NCI-H2227 (cell line): Measurements from ENCODE around the gene AGAP1.
"Not testable (repeated sequence)": the region's sequence is repeated elsewhere in the genome, so short reads cannot be mapped to it uniquely, and the experiment has no call there.

Source experiments
- DNase-seq: peaks from one replicate; lab custom pipeline; 2025; ENCODE audit not compliant: unreplicated experiment; lab: John Stamatoyannopoulos, UW

AGAP1 gene

GRCh38 chr2:235931676-235932075 is 437.8 kb downstream of the AGAP1 start:
- no peak for DNase-seq

- DNase-seq: peak; percentile 8
Observed at GRCh38 chr2:235934059-235934773, 440.4 kb downstream of the AGAP1 start.

GRCh38 chr2:235934774-235935484 is 441.1 kb downstream of the AGAP1 start:
- peak; percentile 63 for DNase-seq

GRCh38 chr2:235935773-235936172 is 441.9 kb downstream of the AGAP1 start:
- no peak for DNase-seq

- DNase-seq: no peak
Observed at GRCh38 chr2:235936493-235936892, 442.6 kb downstream of the AGAP1 start.

GRCh38 chr2:235937087-235937486 is 443.2 kb downstream of the AGAP1 start:
- DNase-seq: no peak

- no peak for DNase-seq
Observed at GRCh38 chr2:235937526-235937925, 443.7 kb downstream of the AGAP1 start.

- no peak for DNase-seq
Observed at GRCh38 chr2:235937936-235938335, 444.1 kb downstream of the AGAP1 start.

GRCh38 chr2:235938611-235939010 is 444.8 kb downstream of the AGAP1 start:
- DNase-seq: no peak

- DNase-seq: no peak
Observed at GRCh38 chr2:235939471-235939870, 445.6 kb downstream of the AGAP1 start.

- peak; percentile 6 for DNase-seq
Observed at GRCh38 chr2:235940330-235940729, 446.5 kb downstream of the AGAP1 start.

GRCh38 chr2:235944591-235944990 is 450.7 kb downstream of the AGAP1 start:
- no peak for DNase-seq

- DNase-seq: no peak
Observed at GRCh38 chr2:235945608-235946140, 451.8 kb downstream of the AGAP1 start.

GRCh38 chr2:235946590-235946989 is 452.7 kb downstream of the AGAP1 start:
- no peak for DNase-seq

- DNase-seq: not testable (repeated sequence)
Observed at GRCh38 chr2:235947055-235947454, 453.2 kb downstream of the AGAP1 start.

- no peak for DNase-seq
Observed at GRCh38 chr2:235949567-235950472, 456.0 kb downstream of the AGAP1 start.

- no peak for DNase-seq
Observed at GRCh38 chr2:235950473-235950809, 456.6 kb downstream of the AGAP1 start.

- DNase-seq: no peak
Observed at GRCh38 chr2:235951493-235951892, 457.6 kb downstream of the AGAP1 start.

GRCh38 chr2:235951982-235952381 is 458.1 kb downstream of the AGAP1 start:
- DNase-seq: no peak

- DNase-seq: no peak
Observed at GRCh38 chr2:235952714-235953113, 458.9 kb downstream of the AGAP1 start.

GRCh38 chr2:235954281-235954680 is 460.4 kb downstream of the AGAP1 start:
- no peak for DNase-seq
